GM12878 (cell line): ENCODE measurements around the gene LONP1.

Experiments used
- EZH2 ChIP-seq: IDR thresholded peaks from 2 replicates; pipeline ENCODE4 v1.6.1; 2012; ENCODE audit warnings: low read depth, mild to moderate bottlenecking, control low read depth, inconsistent platforms, low read length, borderline replicate concordance; ENCODE audit not compliant: control insufficient read depth
- POLR2A ChIP-seq: IDR thresholded peaks from 2 replicates; pipeline ENCODE4 v1.6.1; 2011; ENCODE audit warnings: low read depth, mild to moderate bottlenecking, low read length
- SREBF1 ChIP-seq: IDR thresholded peaks from 2 replicates; pipeline ENCODE4 v1.6.1; 2012; ENCODE audit warnings: mild to moderate bottlenecking, low read length
- SRF ChIP-seq, 2 experiments: IDR thresholded peaks; 2 replicates each; pipeline ENCODE4 v1.6.1; 2011; ENCODE audit warnings: low read depth in 2 of 2, low read length in 2 of 2, mild to moderate bottlenecking in 1 of 2, moderate library complexity in 1 of 2
- ZSCAN29 ChIP-seq: fragments of 450-650 bp; IDR thresholded peaks from 2 replicates; pipeline ENCODE4 v1.6.1; 2017; ENCODE audit warnings: mild to moderate bottlenecking, moderate library complexity
- TF ChIP-seq, protein P1 (sequence below): IDR thresholded peaks from 2 replicates; pipeline ENCODE4 v1.6.1; 2011; ENCODE audit warnings: borderline replicate concordance, low read depth, mild to moderate bottlenecking, moderate library complexity, mixed read lengths, low read length; ENCODE audit not compliant: insufficient read depth; ENCODE audit errors: extremely low read length

DNA sequence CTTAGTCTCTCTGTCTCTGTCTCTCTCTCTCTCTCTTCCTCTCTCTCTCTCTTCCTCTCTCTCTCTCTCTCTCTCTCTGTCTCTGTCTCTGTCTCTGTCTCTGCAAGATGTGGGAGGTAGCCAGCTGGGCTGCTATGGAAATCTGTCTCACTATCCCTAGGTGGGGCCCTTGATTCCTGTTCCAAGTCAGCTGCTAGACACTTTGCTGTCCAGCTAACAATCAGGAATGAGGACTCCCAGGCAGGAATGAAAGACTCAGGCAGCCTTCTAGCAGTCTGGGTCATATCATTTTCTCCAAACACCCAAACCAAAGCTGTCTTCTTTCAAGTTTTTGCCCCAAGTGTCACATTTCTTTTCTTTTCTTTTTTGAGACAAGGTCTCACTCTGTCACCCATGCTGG, 23.7 kb upstream of the LONP1 start:
- TF ChIP-seq POLR2A (no peak), SRF (IDR thresholded peaks at IDR 0.05; ENCODE audit: low read depth in 2 of 2, low read length in 2 of 2) (no peak), ZSCAN29 (no peak), SREBF1 (no peak), EZH2 (no peak)
- TF ChIP-seq, protein P1, sequence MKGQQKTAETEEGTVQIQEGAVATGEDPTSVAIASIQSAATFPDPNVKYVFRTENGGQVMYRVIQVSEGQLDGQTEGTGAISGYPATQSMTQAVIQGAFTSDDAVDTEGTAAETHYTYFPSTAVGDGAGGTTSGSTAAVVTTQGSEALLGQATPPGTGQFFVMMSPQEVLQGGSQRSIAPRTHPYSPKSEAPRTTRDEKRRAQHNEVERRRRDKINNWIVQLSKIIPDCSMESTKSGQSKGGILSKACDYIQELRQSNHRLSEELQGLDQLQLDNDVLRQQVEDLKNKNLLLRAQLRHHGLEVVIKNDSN: no peak
